HG02798 (cell line): ENCODE measurements around the gene DRC1.

Source experiments
- ATAC-seq: cut with Tn5 transposase; IDR thresholded peaks from one replicate; pipeline ENCODE4 v1.9.1; 2021; ENCODE audit warnings: mild to moderate bottlenecking; ENCODE audit not compliant: unreplicated experiment, poor library complexity

The DRC1 gene

GRCh38 chr2:26487192-26487591 lies 85.5 kb downstream of the DRC1 start:
- ATAC-seq: no peak

DNA sequence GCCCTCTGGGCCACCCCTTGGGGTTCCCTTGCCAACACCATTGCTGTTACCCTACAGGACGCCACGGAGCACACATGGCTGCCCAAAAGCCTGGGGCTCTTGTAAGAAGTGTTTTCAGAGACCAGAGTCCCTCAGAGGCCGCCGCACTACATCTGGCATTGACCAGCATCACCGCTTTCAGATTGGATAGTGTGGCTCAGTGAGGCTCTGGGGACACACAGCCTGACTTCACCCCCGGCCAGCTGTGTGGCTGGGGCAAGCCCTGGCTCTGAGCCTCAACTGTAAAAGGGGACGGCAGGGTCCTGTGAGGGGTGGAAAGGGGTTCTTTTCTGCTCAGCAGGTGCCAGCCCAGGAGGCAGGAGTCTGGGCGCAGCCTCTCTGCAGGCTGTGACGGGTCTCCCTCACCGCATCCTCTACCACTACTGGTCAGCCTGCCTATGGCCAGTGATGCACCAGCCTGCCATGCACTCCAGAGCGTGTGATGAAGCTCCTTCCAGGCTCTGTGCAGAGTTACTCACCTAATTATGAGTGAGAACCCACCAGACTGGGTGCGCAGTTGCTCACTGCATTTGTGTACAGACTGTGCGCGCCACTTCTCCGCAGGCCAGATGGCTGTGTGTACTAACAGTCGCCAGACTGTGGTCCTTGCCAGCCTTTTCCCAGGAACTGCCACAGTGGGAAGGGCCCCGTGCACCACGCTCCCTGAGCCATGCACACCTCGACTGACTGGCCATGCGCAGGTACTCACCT lies 86.9 kb downstream of the DRC1 start:
- no peak for ATAC-seq

- ATAC-seq: no peak
These were observed 87.6 kb downstream of the DRC1 start for GRCh38 chr2:26489213-26489850.

GRCh38 chr2:26491563-26492167 lies 89.9 kb downstream of the DRC1 start:
- ATAC-seq: no peak

DNA sequence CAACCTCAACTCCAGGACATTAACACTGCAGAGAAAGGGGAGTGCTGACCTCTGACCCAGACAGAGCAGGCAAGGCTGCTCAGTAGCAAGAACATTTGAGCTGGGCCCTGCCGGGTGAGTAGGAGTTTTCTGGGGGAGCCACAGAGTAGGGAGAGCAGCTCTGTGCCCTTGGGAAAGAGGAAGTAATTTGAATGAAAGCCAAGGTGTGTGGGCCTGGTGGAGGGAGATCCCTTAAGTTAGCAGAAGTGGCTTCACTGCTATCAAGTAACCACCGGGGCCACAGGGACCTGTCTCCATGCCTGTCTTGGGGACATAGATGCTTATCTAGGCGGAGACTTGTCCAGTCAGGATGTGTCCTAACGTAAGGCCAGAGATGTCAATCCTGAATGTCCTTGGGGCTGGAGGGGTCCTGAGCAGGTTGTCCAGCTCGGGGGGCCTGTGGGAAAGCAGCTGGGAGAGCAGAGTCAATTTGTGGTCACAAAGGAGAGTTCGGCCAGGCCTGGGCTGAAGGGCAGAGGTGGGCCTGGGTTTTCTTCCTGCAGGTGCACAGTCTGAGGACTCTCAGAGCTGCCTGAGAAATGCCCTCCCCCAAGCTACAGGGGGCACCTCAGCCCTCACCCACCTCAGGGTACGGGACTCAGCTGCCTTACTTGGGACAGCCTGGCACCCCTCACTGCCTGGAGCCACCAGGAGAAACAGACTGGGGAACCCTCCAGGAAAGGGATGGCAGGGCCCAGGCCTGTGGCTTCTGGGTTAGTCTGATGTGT lies 91.2 kb downstream of the DRC1 start:
- ATAC-seq: no peak

GRCh38 chr2:26493566-26493965 lies 91.8 kb downstream of the DRC1 start:
- ATAC-seq: no peak

DNA sequence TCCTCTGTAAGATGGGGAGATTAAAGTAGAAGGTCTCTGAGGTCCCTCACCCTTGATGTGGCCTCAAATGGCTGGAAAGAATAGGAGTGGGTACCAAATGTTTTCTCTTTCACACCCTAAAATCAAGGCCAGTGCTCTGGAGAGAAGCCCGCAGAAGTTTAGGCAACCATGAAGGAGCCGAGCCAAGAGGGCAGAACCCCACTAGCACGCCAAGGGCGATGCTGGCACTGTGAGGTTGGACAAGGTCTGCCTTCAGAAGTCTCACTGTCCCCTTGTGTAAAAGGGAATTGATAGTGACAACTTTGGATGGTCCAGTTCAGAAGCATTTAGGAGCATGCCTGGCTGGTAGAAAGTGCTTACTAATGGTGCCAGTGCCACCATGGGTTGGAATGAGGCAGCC lies 92.5 kb downstream of the DRC1 start:
- ATAC-seq: no peak

DNA sequence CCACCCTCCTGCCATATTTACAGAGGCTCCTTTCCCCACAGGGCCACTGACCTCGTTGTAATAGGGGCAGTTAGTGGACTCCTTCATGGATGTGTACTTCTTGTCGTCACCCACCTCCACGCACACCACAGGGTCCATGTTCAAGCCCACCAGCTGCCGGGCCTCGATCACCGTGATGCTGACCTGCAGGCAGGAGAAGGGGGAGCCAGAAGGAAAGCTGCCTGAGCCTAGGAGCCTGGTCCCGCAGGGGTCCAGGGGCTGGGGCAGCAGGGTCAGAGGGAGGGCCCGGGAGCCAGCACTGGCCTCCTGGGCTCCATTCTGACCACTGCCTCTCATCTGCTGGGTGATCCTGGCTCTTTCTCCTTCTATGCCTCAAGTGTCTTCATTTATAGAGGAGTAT lies 93.2 kb downstream of the DRC1 start:
- no peak for ATAC-seq

DNA sequence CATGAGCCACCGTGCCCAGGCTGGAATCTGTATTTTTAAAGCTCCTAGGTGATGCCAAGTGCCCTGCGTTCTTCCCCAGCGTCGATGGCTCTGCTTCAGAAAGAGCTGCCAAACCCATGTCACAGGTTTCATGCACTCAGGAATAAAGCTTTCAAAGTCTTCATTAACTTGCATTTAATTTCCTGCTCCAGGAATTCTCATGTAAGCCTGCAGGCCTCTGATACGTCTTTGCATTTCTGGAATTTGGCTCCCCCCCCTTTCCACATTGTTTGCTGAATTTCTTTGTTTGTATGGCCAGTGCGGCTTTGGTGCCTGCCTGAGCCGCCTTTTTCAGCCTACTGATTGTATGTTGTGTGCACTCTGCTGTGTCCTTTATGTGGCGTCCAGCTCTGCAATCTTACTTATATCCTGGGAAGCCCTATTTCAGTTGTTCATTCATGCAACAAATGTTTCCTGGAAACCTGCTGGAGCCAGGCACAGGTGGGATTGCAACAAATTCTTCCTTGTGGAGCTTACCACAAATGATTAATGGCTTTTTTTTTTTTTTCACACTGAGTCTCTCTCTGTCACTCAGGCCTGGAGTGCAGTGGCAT lies 94.1 kb downstream of the DRC1 start:
- no peak for ATAC-seq

DNA sequence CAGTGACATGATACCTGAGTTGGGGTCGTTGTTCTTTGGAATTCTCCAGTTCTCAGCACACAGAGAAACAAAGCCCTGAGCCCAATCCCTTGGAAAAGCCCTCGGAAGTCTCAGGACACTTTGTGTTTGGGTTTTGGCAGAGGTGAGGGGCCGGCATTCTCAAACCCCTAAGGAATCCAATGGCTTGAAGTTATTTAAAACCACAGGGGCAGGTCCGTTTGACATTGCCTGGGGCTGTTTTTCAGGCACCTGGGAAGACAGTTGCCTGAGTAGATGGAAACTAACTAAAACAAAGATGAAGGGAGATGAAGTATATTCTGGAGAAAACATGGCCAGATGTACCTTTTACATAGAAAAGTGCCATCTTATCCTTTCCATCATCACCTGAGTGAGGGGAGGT lies 98.7 kb downstream of the DRC1 start:
- no peak for ATAC-seq

- peak; percentile 46 for ATAC-seq
These were observed 101.6 kb downstream of the DRC1 start for GRCh38 chr2:26503231-26503880.

DNA sequence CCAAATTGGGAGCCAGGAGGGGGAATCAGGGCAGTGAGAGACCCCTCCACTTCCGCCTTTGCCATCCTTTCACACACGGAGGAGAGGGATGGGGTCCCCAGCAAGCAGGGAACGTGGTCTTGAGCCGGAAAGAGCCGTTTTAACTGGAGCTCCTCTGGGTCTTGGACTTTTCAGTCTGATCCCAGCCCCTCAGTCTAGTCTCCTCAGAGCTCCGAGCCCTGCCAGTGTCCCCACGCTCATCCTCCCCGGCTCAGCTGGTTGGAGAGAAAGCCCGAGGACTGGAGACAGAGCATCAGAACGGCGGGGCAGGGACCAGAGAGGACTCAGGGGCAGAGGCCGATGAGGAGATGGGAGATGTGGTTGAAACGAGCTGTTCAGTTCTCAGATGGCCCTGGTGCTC lies 102.3 kb downstream of the DRC1 start:
- ATAC-seq: no peak

DNA sequence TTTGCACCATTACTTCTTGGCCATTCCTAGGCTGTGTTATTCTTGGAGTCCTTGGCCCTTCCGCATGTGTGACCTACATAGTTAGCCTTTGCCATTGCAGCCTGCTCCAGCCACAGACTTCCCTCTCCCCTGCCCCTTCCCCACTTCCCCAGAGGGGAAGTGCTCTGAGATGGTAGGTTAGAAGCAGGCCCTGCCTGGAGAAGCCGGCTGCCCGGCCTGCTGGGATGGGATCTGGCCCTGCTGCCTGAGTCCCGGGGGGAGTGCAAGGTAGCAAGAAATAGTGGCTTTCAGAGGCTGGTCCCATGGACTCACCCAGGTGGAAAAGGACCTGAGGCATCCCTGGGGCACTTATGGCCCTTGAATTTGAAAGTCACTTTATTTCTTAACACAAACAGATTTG lies 104.6 kb downstream of the DRC1 start:
- no peak for ATAC-seq
